Liver (tissue), 9 donors: ENCODE results near the gene TNFAIP1. TPM values are rescaled to one million over a fixed set of nuclear protein-coding genes. Genes with fewer than 3 reads are reported as not detected.

Experiments
- DNase-seq: peaks from one replicate; pipeline ENCODE4 v3.0.0-alpha.2; 2017; ENCODE audit warnings: low spot score
- H3K27ac ChIP-seq, 2 donors: one replicate each; pipeline ENCODE4 v1.7.0; 2013; ENCODE audit warnings: inconsistent platforms in 2 of 2, low read length in 2 of 2, control low read depth in 1 of 2, low read depth in 1 of 2, mild to moderate bottlenecking in 1 of 2
- H3K27me3 ChIP-seq, 4 donors: one replicate each; pipeline versions ENCODE4 v1.6.1 to v1.7.0; 2013; ENCODE audit warnings: low read length in 3 of 4, inconsistent platforms in 1 of 4, mild to moderate bottlenecking in 1 of 4, moderate library complexity in 1 of 4; ENCODE audit not compliant: control insufficient read depth in 4 of 4, insufficient read depth in 4 of 4
- H3K36me3 ChIP-seq, 4 donors: one replicate each; pipeline versions ENCODE4 v1.6.1 to v1.7.0; 2013; ENCODE audit warnings: low read length in 3 of 4, mild to moderate bottlenecking in 3 of 4, low read depth in 1 of 4, moderate library complexity in 1 of 4; ENCODE audit not compliant: control insufficient read depth in 4 of 4, insufficient read depth in 3 of 4
- H3K4me1 ChIP-seq, 4 donors: one replicate each; pipeline versions ENCODE4 v1.6.1 to v1.7.0; 2013; ENCODE audit warnings: low read length in 3 of 4, mild to moderate bottlenecking in 3 of 4, moderate library complexity in 1 of 4; ENCODE audit not compliant: control insufficient read depth in 4 of 4, insufficient read depth in 4 of 4
- H3K4me3 ChIP-seq, 3 donors: one replicate each; pipeline versions ENCODE4 v1.6.1 to v1.7.0; 2013; ENCODE audit warnings: low read length in 3 of 3, control low read depth in 1 of 3, low read depth in 1 of 3, mild to moderate bottlenecking in 1 of 3
- H3K9ac ChIP-seq, 2 donors: one replicate each; pipeline ENCODE4 v1.7.0; 2013; ENCODE audit warnings: low read length in 2 of 2, mild to moderate bottlenecking in 2 of 2, moderate library complexity in 2 of 2, control low read depth in 1 of 2, low read depth in 1 of 2
- H3K9me3 ChIP-seq, 4 donors: one replicate each; pipeline versions ENCODE4 v1.6.1 to v1.7.0; 2013; ENCODE audit warnings: low read length in 3 of 4; ENCODE audit not compliant: control insufficient read depth in 4 of 4
- ATF3 ChIP-seq: IDR thresholded peaks from 2 replicates; pipeline ENCODE4 v1.6.1; 2016; ENCODE audit warnings: antibody characterized with exemption
- EGR1 ChIP-seq, 2 donors: IDR thresholded peaks; 2 replicates each; pipeline ENCODE4 v1.6.1; 2016 to 2018; ENCODE audit warnings: antibody characterized with exemption in 2 of 2, low read depth in 2 of 2
- FOXA1 ChIP-seq: IDR thresholded peaks from 2 replicates; pipeline ENCODE4 v1.6.1; 2016; ENCODE audit warnings: antibody characterized with exemption
- FOXA2 ChIP-seq: IDR thresholded peaks from 2 replicates; pipeline ENCODE4 v1.6.1; 2016; ENCODE audit warnings: antibody characterized with exemption
- GABPA ChIP-seq, 2 donors: IDR thresholded peaks in 1 of 2; conservative IDR thresholded peaks in 1 of 2; 2 replicates each; pipeline ENCODE4 v1.6.1; 2016; ENCODE audit warnings: antibody characterized with exemption in 2 of 2, mild to moderate bottlenecking in 1 of 2, moderate library complexity in 1 of 2
- HNF4A ChIP-seq, 2 donors: conservative IDR thresholded peaks; 2 replicates each; pipeline ENCODE4 v1.6.1; 2016; ENCODE audit warnings: antibody characterized with exemption in 2 of 2, mild to moderate bottlenecking in 2 of 2
- HNF4G ChIP-seq: IDR thresholded peaks from 2 replicates; pipeline ENCODE4 v1.6.1; 2016; ENCODE audit warnings: antibody characterized with exemption
- JUND ChIP-seq, 2 donors: IDR thresholded peaks; 2 replicates each; pipeline ENCODE4 v1.6.1; 2016; ENCODE audit warnings: antibody characterized with exemption in 2 of 2
- NR2F2 ChIP-seq: IDR thresholded peaks from 2 replicates; pipeline ENCODE4 v1.6.1; 2016; ENCODE audit warnings: antibody characterized with exemption
- RAD21 ChIP-seq, 2 donors: IDR thresholded peaks; 2 replicates each; pipeline ENCODE4 v1.6.1; 2016; ENCODE audit warnings: antibody characterized with exemption in 2 of 2, mild to moderate bottlenecking in 2 of 2
- RXRA ChIP-seq, 2 donors: IDR thresholded peaks; 2 replicates each; pipeline ENCODE4 v1.6.1; 2017 to 2018; ENCODE audit warnings: antibody characterized with exemption in 2 of 2, mild to moderate bottlenecking in 1 of 2
- SP1 ChIP-seq: IDR thresholded peaks from 2 replicates; pipeline ENCODE4 v1.6.1; 2018; ENCODE audit warnings: antibody characterized with exemption, mild to moderate bottlenecking
- TAF1 ChIP-seq: conservative IDR thresholded peaks from 2 replicates; pipeline ENCODE4 v1.6.1; 2016; ENCODE audit warnings: antibody characterized with exemption, mild to moderate bottlenecking
- YY1 ChIP-seq: IDR thresholded peaks from 2 replicates; pipeline ENCODE4 v1.6.1; 2016; ENCODE audit warnings: antibody characterized with exemption, mild to moderate bottlenecking
- ZBTB33 ChIP-seq: IDR thresholded peaks from 2 replicates; pipeline ENCODE4 v1.6.1; 2016; ENCODE audit warnings: antibody characterized with exemption
- WGBS: extraction: QIAGEN DNeasy Blood & Tissue Kit; methylation state at CpG from one replicate; pipeline ENCODE4 v1.1.7; 2013; 5-methylcytosine and 5-hydroxymethylcytosine counted together
- polyA plus RNA-seq, 2 donors: library from polyadenylated mRNA; stranded (reverse) in 1 of 2; unstranded in 1 of 2; fragments of 200-250 nt in 1 of 2; fragments of >200 nt in 1 of 2; fragmentation: Nextera tagmentation in 1 of 2; extraction: Ambion mirVana in 1 of 2; gene quantifications; one replicate each; pipeline versions ENCODE4 v1.2.1 to v1.2.3, GENCODE V29; 2013 to 2015
- total RNA-seq, 2 donors: library from RNA; depleted of rRNA; stranded (reverse); fragments of >200 nt; gene quantifications; one replicate each; pipeline ENCODE4 v1.2.3, GENCODE V29; 2014
- TF ChIP-seq, protein P1 (sequence below): IDR thresholded peaks from 2 replicates; pipeline ENCODE4 v1.6.1; 2016; ENCODE audit warnings: antibody characterized with exemption, mild to moderate bottlenecking
- TF ChIP-seq, protein P2 (sequence below): fragments of 150-350 bp; IDR thresholded peaks from 2 replicates; pipeline ENCODE4 v1.5.1; 2017; ENCODE audit warnings: improper control_type of control experiment, low read depth, low read length; ENCODE audit not compliant: missing input control
- TF ChIP-seq, protein P3 (sequence below): IDR thresholded peaks from 2 replicates; pipeline ENCODE4 v1.6.1; 2016; ENCODE audit warnings: antibody characterized with exemption
- donor health status: healthy.
- donor health status: healthy.
- donor health status: healthy.
- donor health status: healthy.
- donor health status: healthy.

The TNFAIP1 gene
- total and polyA plus RNA-seq, 4 donors = 11.7 to 31.7 (median 19.6) TPM

DNA sequence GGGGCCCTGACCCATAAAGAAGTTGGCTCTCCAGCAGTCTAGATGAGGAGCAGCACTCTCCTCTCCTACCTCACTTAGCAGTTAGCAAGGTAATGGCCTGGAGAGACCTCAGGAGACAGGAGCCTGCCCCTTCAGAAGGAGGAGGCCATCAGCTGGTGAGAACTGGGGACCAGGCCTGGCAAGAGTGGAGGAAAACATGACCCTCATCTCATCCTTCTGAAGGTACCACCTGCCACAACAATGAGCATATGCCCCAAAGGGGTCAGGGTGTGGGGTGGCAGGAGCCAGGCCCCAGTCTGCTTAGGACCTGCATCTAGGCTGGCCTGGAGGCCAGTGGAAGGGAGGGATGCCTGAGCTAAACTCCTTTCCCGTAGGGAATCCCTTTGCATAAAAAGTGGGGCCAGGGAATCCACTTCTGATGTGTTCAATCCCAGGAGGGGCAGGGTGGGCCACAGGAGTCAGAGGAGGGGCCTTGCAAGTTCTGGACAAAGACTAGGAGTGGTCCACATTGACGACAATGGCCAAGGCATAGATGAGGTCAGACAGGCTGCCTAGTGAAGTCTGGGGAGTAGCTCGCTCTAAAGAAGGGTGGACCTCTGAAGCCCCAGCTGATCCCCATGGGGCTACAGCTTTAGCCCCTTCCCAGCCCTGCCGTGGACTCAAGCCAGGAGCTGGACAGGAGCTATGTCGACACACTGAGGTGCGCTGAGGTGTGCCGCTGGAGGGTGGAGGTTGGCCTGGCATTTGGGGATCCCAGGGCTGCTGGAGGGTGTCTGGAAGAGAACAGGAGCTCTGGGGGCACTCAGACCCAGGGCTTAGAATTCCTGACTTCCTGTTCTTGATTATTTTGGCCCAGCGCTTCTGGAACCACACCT is 28.5 kb downstream of the TNFAIP1 start:
- Histone ChIP-seq H3K9ac (no peak overlapping the region), H3K36me3 (peaks cover 14 to 43% (median 29%) of the 10 kb centered on the region in 4 donors), H3K4me3 (no peak overlapping the region), H3K27ac (no peak overlapping the region), H3K27me3 (no peaks in the 10 kb centered on the region), H3K4me1 (peaks cover 0 to 26% (median 23%) of the 10 kb centered on the region in 4 donors), H3K9me3 (no peaks in the 10 kb centered on the region)
- no peak for DNase-seq
- TF ChIP-seq NR2F2 = no peak
- TF ChIP-seq FOXA2 = no peak
- TF ChIP-seq EGR1 (IDR thresholded peaks at IDR 0.05; ENCODE audit: low read depth in 2 of 2) = no peak
- no peak for TF ChIP-seq RXRA (IDR thresholded peaks at IDR 0.05)
- TF ChIP-seq YY1 = no peak
- TF ChIP-seq, protein P1, sequence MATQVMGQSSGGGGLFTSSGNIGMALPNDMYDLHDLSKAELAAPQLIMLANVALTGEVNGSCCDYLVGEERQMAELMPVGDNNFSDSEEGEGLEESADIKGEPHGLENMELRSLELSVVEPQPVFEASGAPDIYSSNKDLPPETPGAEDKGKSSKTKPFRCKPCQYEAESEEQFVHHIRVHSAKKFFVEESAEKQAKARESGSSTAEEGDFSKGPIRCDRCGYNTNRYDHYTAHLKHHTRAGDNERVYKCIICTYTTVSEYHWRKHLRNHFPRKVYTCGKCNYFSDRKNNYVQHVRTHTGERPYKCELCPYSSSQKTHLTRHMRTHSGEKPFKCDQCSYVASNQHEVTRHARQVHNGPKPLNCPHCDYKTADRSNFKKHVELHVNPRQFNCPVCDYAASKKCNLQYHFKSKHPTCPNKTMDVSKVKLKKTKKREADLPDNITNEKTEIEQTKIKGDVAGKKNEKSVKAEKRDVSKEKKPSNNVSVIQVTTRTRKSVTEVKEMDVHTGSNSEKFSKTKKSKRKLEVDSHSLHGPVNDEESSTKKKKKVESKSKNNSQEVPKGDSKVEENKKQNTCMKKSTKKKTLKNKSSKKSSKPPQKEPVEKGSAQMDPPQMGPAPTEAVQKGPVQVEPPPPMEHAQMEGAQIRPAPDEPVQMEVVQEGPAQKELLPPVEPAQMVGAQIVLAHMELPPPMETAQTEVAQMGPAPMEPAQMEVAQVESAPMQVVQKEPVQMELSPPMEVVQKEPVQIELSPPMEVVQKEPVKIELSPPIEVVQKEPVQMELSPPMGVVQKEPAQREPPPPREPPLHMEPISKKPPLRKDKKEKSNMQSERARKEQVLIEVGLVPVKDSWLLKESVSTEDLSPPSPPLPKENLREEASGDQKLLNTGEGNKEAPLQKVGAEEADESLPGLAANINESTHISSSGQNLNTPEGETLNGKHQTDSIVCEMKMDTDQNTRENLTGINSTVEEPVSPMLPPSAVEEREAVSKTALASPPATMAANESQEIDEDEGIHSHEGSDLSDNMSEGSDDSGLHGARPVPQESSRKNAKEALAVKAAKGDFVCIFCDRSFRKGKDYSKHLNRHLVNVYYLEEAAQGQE = no peak
- no peak for TF ChIP-seq JUND (IDR thresholded peaks at IDR 0.05)
- TF ChIP-seq, protein P2, sequence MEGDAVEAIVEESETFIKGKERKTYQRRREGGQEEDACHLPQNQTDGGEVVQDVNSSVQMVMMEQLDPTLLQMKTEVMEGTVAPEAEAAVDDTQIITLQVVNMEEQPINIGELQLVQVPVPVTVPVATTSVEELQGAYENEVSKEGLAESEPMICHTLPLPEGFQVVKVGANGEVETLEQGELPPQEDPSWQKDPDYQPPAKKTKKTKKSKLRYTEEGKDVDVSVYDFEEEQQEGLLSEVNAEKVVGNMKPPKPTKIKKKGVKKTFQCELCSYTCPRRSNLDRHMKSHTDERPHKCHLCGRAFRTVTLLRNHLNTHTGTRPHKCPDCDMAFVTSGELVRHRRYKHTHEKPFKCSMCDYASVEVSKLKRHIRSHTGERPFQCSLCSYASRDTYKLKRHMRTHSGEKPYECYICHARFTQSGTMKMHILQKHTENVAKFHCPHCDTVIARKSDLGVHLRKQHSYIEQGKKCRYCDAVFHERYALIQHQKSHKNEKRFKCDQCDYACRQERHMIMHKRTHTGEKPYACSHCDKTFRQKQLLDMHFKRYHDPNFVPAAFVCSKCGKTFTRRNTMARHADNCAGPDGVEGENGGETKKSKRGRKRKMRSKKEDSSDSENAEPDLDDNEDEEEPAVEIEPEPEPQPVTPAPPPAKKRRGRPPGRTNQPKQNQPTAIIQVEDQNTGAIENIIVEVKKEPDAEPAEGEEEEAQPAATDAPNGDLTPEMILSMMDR = no peak
- TF ChIP-seq FOXA1 = no peak
- no peak for TF ChIP-seq ATF3
- TF ChIP-seq HNF4A (conservative IDR thresholded peaks at IDR 0.05) = no peak
- TF ChIP-seq RAD21 (IDR thresholded peaks at IDR 0.05) = no peak
- no peak for TF ChIP-seq ZBTB33
- no peak for TF ChIP-seq GABPA (IDR thresholded peaks at IDR 0.05 in 1 of 2, conservative IDR thresholded peaks at IDR 0.05 in 1 of 2)
- no peak for TF ChIP-seq TAF1
- TF ChIP-seq HNF4G = no peak
- no peak for TF ChIP-seq SP1
- TF ChIP-seq, protein P3, sequence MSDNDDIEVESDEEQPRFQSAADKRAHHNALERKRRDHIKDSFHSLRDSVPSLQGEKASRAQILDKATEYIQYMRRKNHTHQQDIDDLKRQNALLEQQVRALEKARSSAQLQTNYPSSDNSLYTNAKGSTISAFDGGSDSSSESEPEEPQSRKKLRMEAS = no peak
- 71% methylated on average over 8 of the region's 8 CpGs for WGBS
